ENCODE data around the gene TTC12.

GRCh38 chr11:113314389-113315301 lies at the start of gene TTC12:
- TF ChIP-seq CTCF (IDR thresholded peaks at IDR 0.05): no peak
- TF ChIP-seq POLR2A (IDR thresholded peaks at IDR 0.05): peak; percentile 60
- TF ChIP-seq EP300 (IDR thresholded peaks at IDR 0.05): no peak
